ENCODE measurements around the gene CCDC28B. TPM values are rescaled to one million over a fixed set of nuclear protein-coding genes. Genes with fewer than 3 reads are reported as not detected.

The CCDC28B gene
- total and polyA plus RNA-seq, 3 donors from 2014 or later = 55.3 to 105 (median 67.5) TPM

DNA sequence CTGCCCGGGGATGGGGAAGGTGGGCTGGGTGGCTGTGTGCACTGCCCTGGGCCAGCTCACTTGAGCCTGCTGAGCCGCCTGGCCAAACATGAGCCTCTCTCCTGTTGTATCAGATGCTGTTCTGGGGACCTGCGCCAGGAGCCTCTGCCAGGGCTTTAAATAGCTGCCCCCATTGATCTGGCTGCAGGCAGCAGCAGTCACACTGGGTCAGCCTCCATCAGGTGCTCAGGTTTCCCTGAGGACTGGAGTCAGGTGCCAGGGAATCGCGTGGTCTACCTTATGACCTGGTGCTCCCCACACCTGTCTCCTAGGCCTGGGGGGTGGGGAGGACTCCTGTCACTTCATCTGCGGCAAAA lies 700 bp upstream of the CCDC28B start:
- H3K4me1 ChIP-seq = peaks cover 40% of the 10 kb centered on the region
- intact Hi-C loops (cut with DNase I; ENCODE audit: low total_unique reads) = no loop called here
- H3K36me3 ChIP-seq (ENCODE audit: low read depth, missing control alignments) = no peaks in the 10 kb centered on the region
- peak; percentile 78 for DNase-seq
- no peaks in the 10 kb centered on the region for H3K27me3 ChIP-seq
- 40 to 41% methylated on average over 1 to 6 of the region's 6 CpGs for WGBS, 2 donors
- H3K27ac ChIP-seq = peak overlapping the region; percentile 71 to 94
- no peak for TF ChIP-seq POLR2A (IDR thresholded peaks at IDR 0.05)
- TF ChIP-seq, protein P1, sequence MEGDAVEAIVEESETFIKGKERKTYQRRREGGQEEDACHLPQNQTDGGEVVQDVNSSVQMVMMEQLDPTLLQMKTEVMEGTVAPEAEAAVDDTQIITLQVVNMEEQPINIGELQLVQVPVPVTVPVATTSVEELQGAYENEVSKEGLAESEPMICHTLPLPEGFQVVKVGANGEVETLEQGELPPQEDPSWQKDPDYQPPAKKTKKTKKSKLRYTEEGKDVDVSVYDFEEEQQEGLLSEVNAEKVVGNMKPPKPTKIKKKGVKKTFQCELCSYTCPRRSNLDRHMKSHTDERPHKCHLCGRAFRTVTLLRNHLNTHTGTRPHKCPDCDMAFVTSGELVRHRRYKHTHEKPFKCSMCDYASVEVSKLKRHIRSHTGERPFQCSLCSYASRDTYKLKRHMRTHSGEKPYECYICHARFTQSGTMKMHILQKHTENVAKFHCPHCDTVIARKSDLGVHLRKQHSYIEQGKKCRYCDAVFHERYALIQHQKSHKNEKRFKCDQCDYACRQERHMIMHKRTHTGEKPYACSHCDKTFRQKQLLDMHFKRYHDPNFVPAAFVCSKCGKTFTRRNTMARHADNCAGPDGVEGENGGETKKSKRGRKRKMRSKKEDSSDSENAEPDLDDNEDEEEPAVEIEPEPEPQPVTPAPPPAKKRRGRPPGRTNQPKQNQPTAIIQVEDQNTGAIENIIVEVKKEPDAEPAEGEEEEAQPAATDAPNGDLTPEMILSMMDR (IDR thresholded peaks at IDR 0.05) = no peak
- H3K9me3 ChIP-seq = no peaks in the 10 kb centered on the region
- no peak overlapping the region for H3K4me3 ChIP-seq

DNA sequence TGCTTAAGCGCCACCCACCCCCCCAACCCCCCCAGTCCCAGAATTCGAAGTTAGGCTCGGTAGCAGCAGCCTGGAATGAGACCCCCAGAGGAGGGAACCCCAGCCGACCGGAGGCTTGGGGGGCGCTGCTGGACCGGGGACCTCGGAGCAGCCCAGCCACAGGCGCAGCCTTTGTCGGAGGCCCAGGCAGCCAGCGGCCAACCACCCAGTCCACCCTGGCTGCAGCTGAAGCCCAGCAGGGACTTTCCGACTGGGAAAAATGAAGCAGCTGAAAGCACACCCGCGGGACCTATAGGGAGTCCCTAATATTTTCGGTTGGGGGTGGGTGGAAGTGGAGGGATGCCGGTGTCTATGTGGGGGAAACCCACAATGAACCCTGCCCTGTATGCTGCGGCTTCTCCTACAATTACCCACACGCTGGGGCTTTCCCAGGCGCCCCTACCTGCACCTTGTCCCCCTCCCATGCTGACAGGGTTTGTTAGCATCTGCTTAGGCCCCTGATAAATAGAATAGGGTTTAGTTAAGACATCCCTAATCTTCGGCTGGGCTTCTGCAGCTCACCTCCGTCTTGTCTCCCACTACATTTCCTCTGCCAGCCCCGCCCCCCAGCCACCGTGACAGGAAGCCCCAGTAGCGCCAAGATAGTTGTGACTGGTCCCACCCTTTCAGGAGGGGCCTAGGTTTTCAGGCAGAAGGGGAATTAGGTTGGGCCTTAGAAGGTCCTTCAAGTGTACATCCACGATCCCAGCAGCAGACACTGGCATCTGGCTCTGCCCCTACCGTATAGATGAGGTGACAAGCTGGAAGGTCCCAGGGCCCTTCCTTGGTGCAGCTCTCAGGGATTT lies 838 bp downstream of the CCDC28B start:
- Histone ChIP-seq H3K27me3 (no peaks in the 10 kb centered on the region), H3K9me3 (no peaks in the 10 kb centered on the region), H3K4me1 (peaks cover 50% of the 10 kb centered on the region), H3K36me3 (ENCODE audit: low read depth, missing control alignments) (no peaks in the 10 kb centered on the region), H3K27ac (peak overlapping the region; percentile 71 to 94), H3K4me3 (peak overlapping the region; percentile 63 to 68)
- intact Hi-C loops (cut with DNase I; ENCODE audit: low total_unique reads) = no loop called here
- DNase-seq = peak; percentile 90
- WGBS, 2 donors = 4 to 7% methylated on average over 8 to 26 of the region's 26 CpGs
- TF ChIP-seq, protein P1 (IDR thresholded peaks at IDR 0.05) = no peak
- TF ChIP-seq POLR2A (IDR thresholded peaks at IDR 0.05) = no peak

DNA sequence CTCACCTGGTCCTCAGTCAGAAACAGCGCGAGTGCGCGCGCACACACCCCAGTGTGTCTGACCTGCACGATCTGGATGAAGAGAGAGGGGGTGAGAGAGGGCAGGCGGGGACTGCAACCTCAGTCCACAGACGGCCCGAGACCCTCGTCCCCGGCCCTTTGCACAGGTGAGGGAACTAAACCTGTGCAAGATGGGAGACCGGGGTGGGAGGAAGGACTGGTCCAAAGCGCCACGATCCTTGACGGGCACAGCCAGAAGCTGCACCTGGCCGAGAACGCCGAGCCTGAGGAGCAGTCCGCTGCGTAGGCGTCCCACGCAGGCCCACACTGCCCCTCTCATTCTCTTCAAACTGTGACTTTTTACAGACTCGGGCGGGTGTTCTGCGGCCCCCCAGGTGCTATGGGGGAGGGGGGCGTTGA lies 4.6 kb downstream of the CCDC28B start:
- Histone ChIP-seq H3K4me1 (peaks cover 40% of the 10 kb centered on the region), H3K4me3 (peak overlapping the region; percentile 71), H3K36me3 (ENCODE audit: low read depth, missing control alignments) (no peaks in the 10 kb centered on the region), H3K27me3 (no peaks in the 10 kb centered on the region), H3K9me3 (no peaks in the 10 kb centered on the region), H3K27ac (peak overlapping the region; percentile 57 to 77)
- no peak for TF ChIP-seq POLR2A (IDR thresholded peaks at IDR 0.05)
- TF ChIP-seq, protein P1 (IDR thresholded peaks at IDR 0.05) = no peak
- 23 to 28% methylated on average over 24 to 26 of the region's 26 CpGs for WGBS, 2 donors
- intact Hi-C loops (cut with DNase I; ENCODE audit: low total_unique reads) = no loop called here
- no peak for DNase-seq

DNA sequence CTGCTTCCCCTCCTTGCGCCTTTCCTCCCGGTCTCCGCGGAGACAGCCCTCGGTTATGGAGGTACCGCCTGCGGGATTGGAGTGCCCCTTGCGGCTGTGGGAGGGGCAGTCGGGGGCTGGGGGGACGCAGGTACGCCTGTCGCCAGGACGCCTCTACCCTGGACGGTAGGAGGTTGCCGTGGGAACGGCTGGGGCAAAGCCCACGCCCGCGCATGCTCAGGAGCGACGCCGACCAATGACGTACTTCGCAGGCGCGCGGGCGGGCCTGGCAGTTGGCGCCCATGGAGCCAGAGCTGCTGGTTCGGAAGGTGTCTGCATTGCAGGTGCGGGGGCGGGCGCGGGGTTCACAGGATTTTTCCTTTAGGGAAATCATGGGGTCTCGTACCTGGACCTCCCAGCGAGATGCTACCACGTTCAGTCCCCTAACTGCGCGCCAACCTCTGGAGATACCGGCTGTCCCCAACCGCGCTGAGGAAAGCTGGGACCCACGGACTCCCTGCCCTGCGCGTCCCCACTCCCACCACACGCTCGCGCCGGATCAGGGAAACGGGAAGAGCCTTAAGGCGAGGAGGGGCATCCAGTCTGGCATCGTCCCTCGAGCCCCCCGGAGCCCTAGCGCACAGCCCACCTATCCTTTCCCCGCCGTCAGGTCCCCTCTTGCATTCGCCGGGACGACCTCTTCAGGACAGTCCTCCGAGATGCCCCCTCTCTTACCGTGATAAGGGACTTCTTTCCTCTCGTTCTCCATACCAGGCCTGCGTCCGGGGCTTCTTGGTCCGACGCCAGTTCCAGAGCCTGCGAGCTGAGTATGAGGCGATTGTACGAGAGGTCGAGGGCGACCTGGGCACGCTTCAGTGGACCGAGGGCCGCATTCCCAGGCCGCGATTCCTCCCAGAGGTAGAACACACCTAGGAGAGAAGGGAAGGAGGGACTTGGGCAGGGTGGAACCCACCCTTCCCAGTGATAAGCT lies 5.3 kb downstream of the CCDC28B start, which contains the start of gene IQCC:
IQCC (plus strand) TSS at position 271 of the 970 bp plus-strand sequence; CDS start at position 282, 11 bp downstream.
- H3K27ac ChIP-seq = peak within 1 kb of the TSS; percentile 57 to 77
- no peaks in the 10 kb centered on the region for H3K36me3 ChIP-seq (ENCODE audit: low read depth, missing control alignments)
- no peaks in the 10 kb centered on the region for H3K27me3 ChIP-seq
- H3K4me3 ChIP-seq = peak within 1 kb of the TSS; percentile 71
- DNase-seq = peak; percentile 92
- intact Hi-C loops (cut with DNase I; ENCODE audit: low total_unique reads) = no loop called here
- H3K9me3 ChIP-seq = no peaks in the 10 kb centered on the region
- TF ChIP-seq, protein P1 (IDR thresholded peaks at IDR 0.05) = peak in 1 of 3 experiments; percentile 14
- TF ChIP-seq POLR2A (IDR thresholded peaks at IDR 0.05) = no peak
- H3K4me1 ChIP-seq = peaks cover 40% of the 10 kb centered on the region
- 1 to 2% methylated on average over 30 to 77 of the region's 77 CpGs for WGBS, 2 donors

All from testis (tissue), 3 donors.